H9 (cell line): Measurements from ENCODE around the gene OR10AD1. TPM values are rescaled to one million over a fixed set of nuclear protein-coding genes. Genes with fewer than 3 reads are reported as not detected.

Experiments
- total RNA-seq: library from RNA; stranded (reverse); gene quantifications from 2 replicates; pipeline ENCODE4 v1.2.1, GENCODE V29; 2021

The OR10AD1 gene
- total RNA-seq, 1 experiment from 2014 or later, result not detected

Other genes starting within 250 kb of the OR10AD1 start
- gene TMEM106C, start 239.7 kb downstream of the OR10AD1 start, total RNA-seq, result 40.4 and 43.7 TPM in 2 replicates
- gene COL2A1, start 198.8 kb downstream of the OR10AD1 start, total RNA-seq, result 10.8 and 11.4 TPM in 2 replicates
- gene SENP1, start 97.2 kb downstream of the OR10AD1 start, total RNA-seq, result 28.8 and 30.1 TPM in 2 replicates
- gene PFKM, start 83.9 kb downstream of the OR10AD1 start, total RNA-seq, result 92.4 and 105 TPM in 2 replicates
- 8.9 and 10.9 TPM in 2 replicates for gene ASB8, start 45.8 kb downstream of the OR10AD1 start, total RNA-seq
- gene CCDC184, start 19.6 kb downstream of the OR10AD1 start, total RNA-seq, result 0.11 and 0.13 TPM in 2 replicates
- 8.1 and 8.5 TPM in 2 replicates for gene ZNF641, start 147.6 kb upstream of the OR10AD1 start, total RNA-seq